ENCODE measurements around the gene SFXN2.

- TF ChIP-seq CTCF (IDR thresholded peaks at IDR 0.05; ENCODE audit: low read length) = peak; percentile 59
- no peak for TF ChIP-seq EZH2 (optimal IDR thresholded peaks at IDR 0.05; ENCODE audit: low read depth, low read length)
Observed at GRCh38 chr10:102713814-102714620, 419 bp upstream of the SFXN2 start, which contains the start of gene ARL3.
